Fibroblast of upper back skin (primary cell): ENCODE results near the gene PIP4K2A.
"Not testable (repeated sequence)": the region's sequence is repeated elsewhere in the genome, so short reads cannot be mapped to it uniquely, and the experiment has no call there.

Experiments used
- DNase-seq: peaks from one replicate; pipeline ENCODE4 v3.0.0-alpha.2; 2013

Gene PIP4K2A

DNA sequence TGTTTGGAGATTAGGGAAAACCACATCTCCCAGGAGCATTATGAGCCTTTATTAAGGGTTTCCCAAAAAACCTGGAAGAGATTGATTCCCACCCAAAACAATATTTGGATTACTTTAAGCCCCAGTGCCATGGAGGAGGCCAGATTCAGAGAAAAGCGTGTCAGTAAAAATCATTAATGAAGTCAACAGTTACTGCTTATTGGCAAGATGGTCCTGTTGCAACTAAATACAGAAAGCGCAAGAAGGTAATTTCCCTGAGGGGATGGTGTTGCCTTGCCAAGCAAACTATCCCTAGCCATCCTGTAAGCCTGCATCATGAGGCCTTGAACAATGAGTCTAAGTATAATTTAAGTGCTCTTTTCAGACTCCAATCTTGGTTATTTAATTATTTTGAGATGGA lies 212.5 kb downstream of the PIP4K2A start:
- DNase-seq = no peak

DNA sequence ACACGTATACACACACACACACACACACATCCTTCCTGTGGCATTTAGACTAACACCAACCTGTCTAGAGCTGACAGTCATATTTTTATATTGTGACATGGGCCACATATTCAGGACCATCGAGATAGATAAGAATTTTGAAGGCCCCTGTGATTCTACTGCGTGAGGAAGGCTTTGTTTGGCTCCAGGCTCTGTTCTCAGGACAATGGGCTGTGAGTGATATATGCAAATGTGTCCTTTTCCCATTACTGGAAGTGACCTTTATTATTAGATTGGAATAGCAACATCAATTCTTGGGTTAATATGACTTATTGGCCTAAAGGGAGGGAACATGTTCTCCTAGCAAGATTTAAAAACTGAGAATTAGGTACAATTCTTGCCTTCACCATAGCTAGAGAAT lies 213.0 kb downstream of the PIP4K2A start:
- DNase-seq = no peak

DNA sequence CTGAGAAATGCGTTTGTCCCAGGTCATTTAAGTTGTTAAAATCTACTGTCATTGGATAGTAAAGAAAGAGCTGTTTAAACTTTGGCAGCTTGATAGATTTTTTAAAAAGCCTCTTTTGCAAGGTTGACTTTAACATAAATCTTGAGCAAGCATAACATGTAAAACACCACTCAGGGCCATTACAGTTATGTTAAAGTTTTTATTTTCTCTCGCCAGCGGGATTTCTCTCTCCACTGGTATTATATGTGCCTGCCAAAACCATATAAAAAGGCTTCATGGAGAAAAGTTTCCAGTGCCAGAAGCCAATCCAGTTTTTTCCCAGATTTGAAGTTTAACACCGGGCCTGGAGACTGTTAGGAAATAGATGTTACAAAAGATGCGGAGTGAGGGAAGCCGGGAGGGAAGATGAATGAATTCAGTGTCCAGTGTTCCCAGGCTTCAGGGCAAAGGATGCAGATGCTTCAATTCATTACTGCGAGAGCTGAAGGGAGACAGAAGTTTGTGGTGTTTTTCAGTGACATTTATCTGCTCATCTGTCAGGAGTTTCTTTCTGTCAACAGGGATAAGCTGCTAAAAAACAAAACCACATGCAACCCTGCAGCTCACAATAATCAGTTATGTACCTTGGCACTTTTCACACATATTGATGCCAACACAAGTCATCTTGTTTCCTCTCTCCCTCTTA lies 213.6 kb downstream of the PIP4K2A start:
- DNase-seq = no peak

DNA sequence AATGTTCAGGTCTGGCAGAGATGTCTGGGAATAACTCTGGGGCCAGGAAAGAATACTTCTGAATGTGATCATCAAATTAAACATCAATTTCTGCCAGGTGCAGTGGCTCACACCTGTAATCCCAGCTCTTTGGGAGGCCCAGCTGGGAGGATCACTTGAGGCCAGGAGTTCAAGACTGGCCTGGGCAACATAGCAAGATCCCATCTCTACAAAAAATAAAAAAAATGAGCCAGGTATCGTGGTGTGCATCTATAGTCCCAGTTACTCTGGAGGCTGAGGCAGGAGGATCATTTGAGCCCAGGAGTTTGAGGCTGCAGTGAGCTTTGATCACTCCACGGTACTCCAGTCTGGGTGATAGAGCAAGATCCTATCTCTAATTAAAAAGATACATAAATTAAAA lies 214.4 kb downstream of the PIP4K2A start:
- not testable (repeated sequence) for DNase-seq

DNA sequence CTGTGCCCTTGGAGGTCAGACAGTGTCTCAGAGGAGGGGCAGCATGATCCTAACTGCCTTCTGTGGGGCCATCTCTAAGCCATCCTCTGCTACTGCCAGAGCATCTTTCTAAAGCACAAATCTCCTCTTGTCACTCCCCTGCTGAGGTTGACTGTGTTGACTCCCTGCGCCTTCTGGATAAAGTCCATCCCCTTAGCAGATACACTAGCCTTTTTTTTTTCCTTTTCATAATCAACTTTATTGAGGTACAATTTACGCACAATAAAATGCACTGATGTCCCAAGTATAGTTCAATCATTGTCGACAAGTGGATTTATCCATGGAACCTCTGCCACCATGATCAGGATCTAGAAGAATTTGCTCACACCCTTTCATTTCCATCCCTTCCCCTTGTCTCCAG lies 219.0 kb downstream of the PIP4K2A start:
- DNase-seq = no peak

DNA sequence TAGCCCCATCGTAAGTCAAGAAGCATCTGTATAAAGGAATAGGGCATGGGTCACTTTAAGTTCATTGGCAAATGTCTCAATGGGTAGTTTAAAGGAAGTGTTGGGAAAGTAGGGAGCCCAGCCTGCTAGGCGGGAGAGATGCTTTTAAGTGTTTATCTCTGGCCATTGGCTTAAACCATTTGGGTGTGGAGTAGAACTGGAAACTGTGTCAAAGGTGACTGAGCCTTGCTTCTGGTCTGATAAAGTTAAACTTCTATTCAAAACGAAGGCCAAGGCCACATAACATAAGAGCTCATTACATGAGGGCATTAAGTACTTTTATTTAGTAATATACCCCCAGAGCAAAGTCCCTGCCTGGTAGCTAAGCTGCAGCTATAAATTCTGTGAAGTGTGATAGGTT lies 220.4 kb downstream of the PIP4K2A start:
- DNase-seq = no peak

DNA sequence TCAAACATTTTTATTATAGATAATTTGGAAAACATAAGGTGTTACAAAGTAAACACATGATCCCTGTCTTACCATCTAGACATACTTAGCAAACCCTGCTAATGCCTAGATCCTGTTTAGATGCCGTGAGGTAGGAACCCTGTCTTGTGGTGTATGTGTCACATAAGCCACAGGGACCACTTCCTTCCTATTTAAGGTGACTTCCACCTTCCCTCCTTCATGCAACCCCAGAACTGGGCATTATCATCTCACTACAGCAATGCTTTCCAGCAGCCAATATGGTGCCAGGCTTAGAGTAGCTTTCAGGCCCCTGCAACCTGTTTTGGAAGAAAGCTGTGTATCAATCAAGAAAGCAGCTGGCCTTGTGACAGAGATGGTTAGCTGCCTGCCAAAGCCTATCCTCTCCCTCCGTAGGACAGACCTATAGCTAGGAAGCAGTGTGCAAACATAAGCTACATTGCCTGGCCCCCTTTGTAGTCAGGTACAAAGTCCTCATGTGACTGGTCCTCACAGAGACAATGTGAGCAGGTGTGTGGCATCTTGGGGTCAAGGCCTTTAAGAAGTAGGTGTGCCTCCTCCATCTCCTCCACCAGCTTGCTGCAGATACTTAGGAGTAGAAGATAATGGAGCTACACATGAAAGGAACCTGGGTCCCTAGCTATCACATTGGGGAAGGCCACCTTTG lies 222.3 kb downstream of the PIP4K2A start:
- DNase-seq = no peak

DNA sequence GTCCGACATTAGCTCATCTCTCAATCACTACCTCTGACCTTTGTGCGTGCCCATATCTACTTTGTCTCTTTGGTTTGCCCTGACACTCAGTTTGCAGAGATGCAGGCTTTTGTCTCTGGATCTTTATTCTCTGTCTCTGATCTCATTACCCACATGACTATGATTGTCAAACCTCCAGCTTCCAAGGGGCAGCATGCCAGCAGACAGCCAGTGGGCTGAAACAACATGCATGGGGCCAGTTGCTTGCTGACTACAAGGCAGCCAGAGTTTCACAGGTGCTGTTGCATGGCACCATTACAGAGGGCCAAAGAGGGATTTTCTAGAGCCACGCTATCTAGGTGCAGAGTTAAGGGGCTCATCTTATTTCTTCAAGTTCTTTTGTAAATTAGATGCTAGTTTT lies 222.9 kb downstream of the PIP4K2A start:
- no peak for DNase-seq

DNA sequence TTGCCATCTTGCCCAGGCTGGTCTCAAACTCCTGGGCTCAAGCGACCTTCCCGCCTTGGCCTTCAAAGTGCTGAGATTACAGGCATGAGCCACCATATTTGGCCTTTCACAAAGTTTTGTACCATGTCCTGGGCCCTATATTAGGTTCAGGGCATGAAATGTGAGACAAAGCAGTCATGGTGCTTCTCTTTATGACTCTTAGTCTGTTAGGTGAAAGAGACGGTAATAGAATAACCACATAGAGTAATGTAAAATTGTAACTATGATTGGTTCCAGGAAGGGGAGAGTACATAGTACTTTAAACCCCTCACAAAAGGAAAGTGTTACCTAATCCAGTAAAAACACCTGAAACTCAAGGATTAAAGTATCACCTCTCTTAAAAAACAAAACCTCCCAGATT lies 224.4 kb downstream of the PIP4K2A start:
- DNase-seq = no peak

DNA sequence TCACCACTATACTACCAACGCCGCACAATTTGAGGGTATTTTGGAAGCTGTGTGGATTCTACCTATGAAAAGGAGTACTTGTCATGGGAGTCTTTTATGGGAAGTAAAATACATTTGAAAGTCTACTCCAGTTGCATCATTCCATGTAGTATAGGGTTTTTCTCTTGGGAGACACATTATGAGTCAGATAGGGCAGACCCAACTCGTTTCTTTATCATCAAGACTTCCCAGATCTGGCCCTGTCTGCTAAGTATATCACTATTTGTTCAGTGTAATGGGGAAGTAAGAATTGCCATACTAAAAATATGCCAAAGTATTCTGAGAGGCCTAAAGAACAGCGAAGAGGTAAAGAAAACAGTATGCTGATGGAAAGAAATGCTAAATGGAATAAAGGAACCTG lies 224.9 kb downstream of the PIP4K2A start:
- DNase-seq = peak; percentile 56

DNA sequence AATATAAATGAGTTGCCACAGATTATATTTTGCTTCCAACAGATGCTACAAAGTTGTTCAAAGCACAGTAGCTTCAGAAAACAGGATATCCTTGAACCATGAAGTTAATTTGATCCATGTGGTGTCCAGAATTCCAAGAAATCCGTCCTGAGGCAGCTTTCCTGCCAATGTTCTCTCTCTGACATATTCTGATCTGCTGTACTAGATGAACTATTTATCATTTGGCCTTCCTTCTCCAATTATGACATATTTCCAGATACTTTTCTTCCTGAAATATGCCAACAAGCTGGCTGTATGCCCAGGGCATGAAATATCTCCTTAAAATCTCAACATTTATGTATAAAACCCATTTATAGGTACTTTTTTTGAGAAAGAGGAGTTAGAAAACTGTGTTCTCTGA lies 227.9 kb downstream of the PIP4K2A start:
- peak; percentile 56 for DNase-seq
